ENCODE data around the gene ESPNL.

GRCh38 chr2:238130111-238130695, 30.1 kb downstream of the ESPNL start:
- TF ChIP-seq CTCF (IDR thresholded peaks at IDR 0.05) (no peak), POLR2A (IDR thresholded peaks at IDR 0.05) (no peak)

Measured in lower leg skin (tissue), 3 donors.